ENCODE measurements around the gene ACTR3C. TPM values are rescaled to one million over a fixed set of nuclear protein-coding genes. Genes with fewer than 3 reads are reported as not detected.
A peak's percentile ranks its signal among the peaks of the same experiment; 100 is the strongest.

The ACTR3C gene
- total and polyA plus RNA-seq, 2 donors (not counting 1 experiment from before 2014, with no cell fraction given), result 4.0 to 20.7 TPM

- H3K79me2 ChIP-seq (ENCODE audit: control insufficient read depth, insufficient read depth, low read length), result peaks cover 10% of the 10 kb centered on the region
These were observed 1.8 kb upstream of the ACTR3C start for GRCh38 chr7:150325110-150325611.

GRCh38 chr7:150324373-150324961, 1.1 kb upstream of the ACTR3C start:
- H2AFZ ChIP-seq (ENCODE audit: insufficient read depth, low read depth, low read length, poor library complexity, severe bottlenecking), result peak overlapping the region; percentile 90
- H3K9ac ChIP-seq (ENCODE audit: low read length), result no peak overlapping the region
- H3K27me3 ChIP-seq (replicated peaks in 1 of 4; ENCODE audit: control extremely low read depth in 1 of 4, control insufficient read depth in 3 of 4, insufficient read depth in 4 of 4, low read length in 3 of 4), result no peaks in the 10 kb centered on the region
- H3K79me2 ChIP-seq (ENCODE audit: control insufficient read depth, insufficient read depth, low read length), result peaks cover 10% of the 10 kb centered on the region
- Mint-ChIP-seq H3K27ac (peak overlapping the region; percentile 98), H3K4me3 (peak overlapping the region; percentile 99), H3K27me3 (no peaks in the 10 kb centered on the region), H3K9me3 (ENCODE audit: insufficient read depth) (no peaks in the 10 kb centered on the region), H3K4me1 (peaks cover 42% of the 10 kb centered on the region)
- ATAC-seq (ENCODE audit: low read depth), result no peak
- peak overlapping the region; percentile 86 for H3K4me2 ChIP-seq (replicated peaks; ENCODE audit: low read depth, low read length, poor library complexity, severe bottlenecking)
- peaks cover 0 to 4% (median 0%) of the 10 kb centered on the region in 3 donors for H3K9me3 ChIP-seq (ENCODE audit: control extremely low read depth in 1 of 3, control insufficient read depth in 2 of 3, insufficient read depth in 1 of 3, low read length in 2 of 3)
- no peak for DNase-seq
- H4K20me1 ChIP-seq (ENCODE audit: control insufficient read depth, insufficient read depth, low read length, poor library complexity, severe bottlenecking), result no peaks in the 10 kb centered on the region
- 93% methylated on average over 12 of the region's 12 CpGs for WGBS (ENCODE audit: insufficient coverage)
- peaks cover 0 to 31% of the 10 kb centered on the region in 2 experiments for H3K36me3 ChIP-seq (replicated peaks in 1 of 2; ENCODE audit: control extremely low read depth in 1 of 2, control insufficient read depth in 1 of 2, extremely low read depth in 1 of 2, insufficient read depth in 2 of 2, low read length in 1 of 2)
- CTCF ChIA-PET, result no interaction called here
- POLR2A ChIA-PET, result no interaction called here
- H3K4me1 ChIP-seq (ENCODE audit: control insufficient read depth in 2 of 2, insufficient read depth in 2 of 2, low read length in 2 of 2), result peaks cover 11 to 27% of the 10 kb centered on the region in 2 donors
- H3K4me3 ChIP-seq (ENCODE audit: control extremely low read depth in 1 of 5, extremely low read depth in 1 of 5, insufficient read depth in 1 of 5, low read depth in 2 of 5, low read length in 4 of 5), result peak overlapping the region in 1 of 5 experiments; percentile 90
- no peak overlapping the region for H3K27ac ChIP-seq (ENCODE audit: low read length in 2 of 2)
- TF ChIP-seq CTCF (IDR thresholded peaks at IDR 0.05), result no peak
- TF ChIP-seq EZH2 (IDR thresholded peaks at IDR 0.05; ENCODE audit: borderline replicate concordance, insufficient read depth, low read depth, low read length, poor library complexity, severe bottlenecking), result no peak
- intact Hi-C loops (cut with micrococcal nuclease), result loop anchor here (5.0 kb wide), 2 partner anchors 33 to 53 kb away; partner anchors contain the start of gene ZNF775

More at GRCh38 chr7:150325110-150325611, 1.8 kb upstream of the ACTR3C start:
- Mint-ChIP-seq H3K4me1 (peaks cover 39% of the 10 kb centered on the region), H3K9me3 (ENCODE audit: insufficient read depth) (no peaks in the 10 kb centered on the region), H3K27me3 (no peaks in the 10 kb centered on the region), H3K27ac (peak overlapping the region; percentile 98), H3K4me3 (peak overlapping the region; percentile 99)
- H3K27ac ChIP-seq (ENCODE audit: low read length in 2 of 2), result no peak overlapping the region
- peaks cover 0 to 4% (median 0%) of the 10 kb centered on the region in 3 donors for H3K9me3 ChIP-seq (ENCODE audit: control extremely low read depth in 1 of 3, control insufficient read depth in 2 of 3, insufficient read depth in 1 of 3, low read length in 2 of 3)
- no peak for TF ChIP-seq EZH2 (IDR thresholded peaks at IDR 0.05; ENCODE audit: borderline replicate concordance, insufficient read depth, low read depth, low read length, poor library complexity, severe bottlenecking)
- H2AFZ ChIP-seq (ENCODE audit: insufficient read depth, low read depth, low read length, poor library complexity, severe bottlenecking), result no peak overlapping the region
- ATAC-seq (ENCODE audit: low read depth) (no peak), DNase-seq (no peak)
- WGBS (ENCODE audit: insufficient coverage), result 96% methylated on average over 10 of the region's 10 CpGs
- no peaks in the 10 kb centered on the region for H3K27me3 ChIP-seq (replicated peaks in 1 of 4; ENCODE audit: control extremely low read depth in 1 of 4, control insufficient read depth in 3 of 4, insufficient read depth in 4 of 4, low read length in 3 of 4)
- no peak overlapping the region for H3K4me2 ChIP-seq (replicated peaks; ENCODE audit: low read depth, low read length, poor library complexity, severe bottlenecking)
- POLR2A ChIA-PET, result no interaction called here
- peaks cover 8 to 26% of the 10 kb centered on the region in 2 donors for H3K4me1 ChIP-seq (ENCODE audit: control insufficient read depth in 2 of 2, insufficient read depth in 2 of 2, low read length in 2 of 2)
- CTCF ChIA-PET, result no interaction called here
- peaks cover 0 to 34% of the 10 kb centered on the region in 2 experiments for H3K36me3 ChIP-seq (replicated peaks in 1 of 2; ENCODE audit: control extremely low read depth in 1 of 2, control insufficient read depth in 1 of 2, extremely low read depth in 1 of 2, insufficient read depth in 2 of 2, low read length in 1 of 2)
- no peak overlapping the region for H3K4me3 ChIP-seq (ENCODE audit: control extremely low read depth in 1 of 5, extremely low read depth in 1 of 5, insufficient read depth in 1 of 5, low read depth in 2 of 5, low read length in 4 of 5)
- intact Hi-C loops (cut with micrococcal nuclease), result no loop called here
- H4K20me1 ChIP-seq (ENCODE audit: control insufficient read depth, insufficient read depth, low read length, poor library complexity, severe bottlenecking), result no peaks in the 10 kb centered on the region
- H3K9ac ChIP-seq (ENCODE audit: low read length), result no peak overlapping the region
